Retina (tissue), 1 donor: ENCODE results near the gene MOK.

ENCODE experiments used
- DNase-seq: peaks from one replicate; pipeline ENCODE4 v3.0.0-alpha.2; 2016

The MOK gene

DNA sequence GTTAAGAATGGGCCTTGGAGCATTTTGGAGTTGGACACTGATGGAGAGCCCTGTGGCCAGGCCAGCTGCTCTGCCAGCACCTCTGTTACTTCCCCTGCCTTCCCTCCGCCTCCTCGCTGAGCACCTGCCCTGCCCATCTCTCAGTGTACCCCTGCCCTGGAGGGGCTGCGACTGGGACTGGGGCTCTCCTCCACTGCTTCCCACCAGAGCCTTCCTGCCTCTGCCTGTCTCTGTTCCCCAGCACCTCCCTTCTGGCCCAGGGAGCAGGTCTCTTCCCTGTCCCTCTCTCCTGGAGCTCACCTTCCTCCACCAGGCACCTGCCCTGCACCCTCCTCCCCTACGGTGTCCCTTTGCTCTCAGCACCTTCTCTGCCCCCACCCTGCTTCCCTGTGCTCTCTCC lies 103.2 kb downstream of the MOK start:
- no peak for DNase-seq

DNA sequence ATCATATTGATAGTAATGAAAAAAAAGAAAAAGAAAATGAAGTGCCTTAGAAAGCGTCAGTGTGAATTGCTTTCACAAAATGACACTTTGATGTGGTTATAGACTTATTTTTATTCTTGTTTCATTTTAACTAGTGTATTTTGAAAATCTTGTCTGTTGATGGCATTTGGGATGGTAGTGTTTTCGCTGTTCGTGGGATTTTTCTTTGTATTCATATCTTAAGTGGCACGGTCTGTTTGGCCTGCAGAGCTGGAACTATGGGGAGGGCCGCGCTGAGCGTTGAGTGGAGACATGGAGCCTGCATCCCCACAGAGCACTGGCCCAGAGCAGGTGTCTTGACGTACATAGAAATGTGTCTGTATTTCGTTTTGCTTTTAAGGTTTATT lies 103.6 kb downstream of the MOK start:
- DNase-seq, result no peak

DNA sequence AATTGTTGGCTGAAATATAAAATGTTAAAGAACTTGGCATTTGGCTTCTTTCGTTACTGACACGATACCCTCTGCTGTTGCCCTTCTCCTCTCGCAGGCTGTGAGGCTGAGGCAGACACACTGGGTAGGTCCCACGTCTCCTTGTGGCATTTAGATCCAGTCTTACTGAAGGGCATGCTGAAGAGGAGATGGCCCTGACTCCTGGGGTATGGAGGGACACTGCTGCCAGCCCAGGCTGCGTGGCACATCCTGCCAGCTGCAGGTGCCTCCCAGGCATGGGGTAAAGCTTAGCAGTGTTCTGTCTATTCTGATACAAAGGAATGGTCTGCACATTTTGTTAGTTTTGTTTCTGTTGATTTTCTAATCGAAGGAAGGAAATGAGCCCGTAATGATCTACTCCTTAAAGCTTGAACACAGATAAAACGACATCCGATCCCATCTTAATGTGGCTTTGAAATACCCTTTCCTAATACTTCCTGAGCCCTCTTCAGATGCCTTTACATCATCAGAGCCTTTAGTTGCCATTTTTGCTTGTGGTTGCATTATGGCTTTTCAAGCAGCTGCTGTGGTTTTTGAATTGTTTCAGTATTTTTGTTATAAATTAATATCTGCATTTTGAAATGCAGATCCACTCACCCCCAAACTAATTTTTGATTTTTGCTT lies 104.1 kb downstream of the MOK start:
- no peak for DNase-seq

DNA sequence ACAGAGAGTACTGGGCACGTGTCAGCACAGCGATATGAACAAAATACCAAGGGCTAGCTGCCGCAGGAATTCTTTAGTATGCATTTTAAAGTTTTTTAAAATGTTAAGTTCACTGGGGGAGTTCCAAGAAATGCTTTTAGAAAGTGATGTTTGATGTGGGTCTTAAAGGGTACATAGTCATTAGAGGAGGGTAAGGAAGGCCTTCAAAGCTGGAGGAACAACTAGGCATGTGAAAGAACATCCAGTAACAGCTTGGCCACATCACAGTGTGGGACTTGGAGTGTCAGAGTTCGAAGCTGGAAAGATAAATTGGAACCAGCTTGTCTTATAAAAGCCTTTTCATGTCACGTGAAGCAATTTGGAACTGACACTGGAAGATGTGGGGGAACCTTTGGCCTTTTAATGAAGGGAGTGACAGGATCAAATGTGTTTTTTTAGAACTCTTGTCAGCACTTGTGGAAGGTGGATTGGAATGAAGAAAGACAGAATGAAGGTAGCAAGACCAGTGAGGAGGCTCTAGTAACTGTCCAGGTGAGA lies 107.6 kb downstream of the MOK start:
- no peak for DNase-seq

DNA sequence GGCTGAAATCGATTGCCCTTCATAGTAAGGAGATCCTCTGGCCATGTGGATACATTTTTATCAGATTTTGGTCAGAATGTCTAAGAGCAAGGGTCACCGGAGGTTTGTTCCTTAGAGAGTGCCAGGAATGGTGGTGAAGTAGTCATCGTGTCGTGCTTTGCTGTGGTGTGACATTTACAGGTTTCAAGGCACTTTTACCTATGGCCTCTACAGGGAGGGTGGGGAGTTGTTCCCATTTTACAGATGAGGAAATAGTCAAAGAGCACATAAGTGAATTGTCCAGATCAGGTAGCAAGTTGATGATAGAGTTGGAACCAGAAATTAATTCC lies 108.1 kb downstream of the MOK start:
- no peak for DNase-seq

DNA sequence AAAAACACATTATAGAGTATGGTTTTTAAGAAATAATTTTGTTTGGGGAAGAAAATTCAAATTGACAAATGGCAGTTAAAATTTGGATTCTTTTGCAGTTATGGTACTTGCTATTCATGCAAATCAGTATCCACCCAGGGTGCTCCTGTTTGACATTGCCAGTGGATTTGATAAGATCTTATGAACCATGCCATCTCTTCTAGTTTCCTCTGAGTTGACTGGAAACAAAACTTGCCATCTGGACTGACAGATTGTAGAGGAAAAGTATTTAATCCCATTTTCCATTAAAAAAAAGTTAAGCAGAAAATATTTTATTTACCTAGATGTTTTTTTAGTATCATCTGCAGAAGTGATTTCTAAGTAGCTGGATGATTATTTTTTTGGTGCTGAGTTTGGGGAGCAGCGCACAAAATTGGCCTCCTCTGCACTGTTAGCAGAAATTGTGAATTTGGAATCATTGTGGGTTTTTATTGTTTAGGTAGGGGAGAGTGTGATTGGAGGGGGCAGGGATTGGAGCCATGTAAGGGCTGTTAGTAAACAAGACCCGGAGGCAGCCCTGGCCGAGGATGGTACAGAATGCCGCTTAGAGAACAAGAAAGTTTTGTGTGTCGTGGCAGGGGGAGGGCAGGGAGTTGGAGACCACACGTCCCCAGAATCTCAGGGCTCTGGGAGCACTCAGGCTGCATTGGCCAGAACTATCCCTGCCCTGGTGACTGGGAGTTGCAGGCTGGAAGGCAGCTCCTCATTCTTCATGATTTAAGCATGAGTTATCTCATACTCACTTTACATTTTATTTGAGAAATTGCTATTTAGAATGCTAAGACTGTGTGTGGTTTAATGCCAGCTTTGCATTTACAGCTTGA lies 108.7 kb downstream of the MOK start:
- DNase-seq, result no peak

DNA sequence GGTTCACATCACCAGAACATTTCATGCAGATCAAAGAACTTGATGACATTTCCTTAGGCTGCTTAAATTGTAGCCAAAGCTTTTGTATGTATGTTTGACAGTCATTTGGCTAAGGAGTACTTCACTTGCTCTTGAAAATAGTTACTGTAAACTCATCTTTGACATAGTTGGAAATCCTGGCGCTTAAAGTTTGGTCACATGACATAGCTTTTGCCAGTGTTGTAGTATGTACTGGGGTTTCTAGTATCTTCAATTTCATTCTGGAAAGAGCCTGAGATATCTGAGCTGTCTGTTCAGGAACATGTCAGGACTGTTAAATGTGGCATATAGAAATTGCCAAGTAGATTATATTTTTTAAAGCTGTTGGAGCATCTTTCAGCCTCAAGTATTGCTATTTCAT lies 109.5 kb downstream of the MOK start:
- DNase-seq, result no peak

DNA sequence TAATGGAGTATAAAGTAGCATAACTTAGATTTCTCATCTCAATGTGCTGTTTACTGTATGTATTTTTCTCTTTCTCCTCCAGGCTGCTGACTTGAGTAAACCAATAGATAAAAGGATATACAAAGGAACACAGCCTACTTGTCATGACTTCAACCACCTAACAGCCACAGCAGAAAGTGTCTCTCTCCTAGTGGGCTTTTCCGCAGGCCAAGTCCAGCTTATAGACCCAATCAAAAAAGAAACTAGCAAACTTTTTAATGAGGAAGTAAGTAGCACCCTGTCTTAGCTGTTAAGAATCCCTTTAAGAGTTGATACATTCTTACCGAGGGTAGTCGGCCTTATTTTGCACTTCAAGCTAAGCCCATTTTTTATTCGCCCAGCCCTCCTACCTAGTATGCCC lies 110.1 kb downstream of the MOK start:
- DNase-seq, result no peak

DNA sequence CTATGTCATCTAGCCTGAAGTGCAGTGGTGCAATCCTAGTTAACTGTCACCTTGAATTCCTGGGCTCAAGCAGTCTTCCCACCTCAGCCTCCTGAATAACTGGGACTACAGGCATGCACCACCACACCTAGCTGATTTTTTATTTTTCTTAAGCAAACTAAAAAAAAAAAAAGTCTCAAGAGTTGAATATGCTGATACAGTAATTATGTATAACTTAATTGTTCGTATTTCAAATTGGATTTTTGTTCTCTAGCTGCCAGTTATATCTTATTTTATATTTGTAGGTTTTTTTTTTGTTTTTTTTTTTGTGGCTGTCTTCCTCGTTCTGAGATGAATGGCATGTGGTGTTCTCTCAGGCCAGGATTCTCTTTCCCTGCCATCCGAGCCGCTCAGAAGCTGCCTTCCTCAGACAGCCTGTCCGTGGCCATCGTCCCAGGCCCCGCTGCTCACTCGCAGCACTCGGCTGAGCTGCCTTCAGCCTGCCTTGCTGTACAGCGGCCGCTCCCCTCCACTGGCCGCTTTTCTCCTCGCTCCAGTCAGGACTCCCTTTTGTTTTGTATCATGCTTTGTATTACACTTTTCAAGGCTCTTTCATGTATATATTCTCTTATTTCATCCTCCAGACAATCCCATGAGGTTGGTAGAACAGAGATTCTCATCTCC lies 112.0 kb downstream of the MOK start:
- peak; percentile 47 for DNase-seq

DNA sequence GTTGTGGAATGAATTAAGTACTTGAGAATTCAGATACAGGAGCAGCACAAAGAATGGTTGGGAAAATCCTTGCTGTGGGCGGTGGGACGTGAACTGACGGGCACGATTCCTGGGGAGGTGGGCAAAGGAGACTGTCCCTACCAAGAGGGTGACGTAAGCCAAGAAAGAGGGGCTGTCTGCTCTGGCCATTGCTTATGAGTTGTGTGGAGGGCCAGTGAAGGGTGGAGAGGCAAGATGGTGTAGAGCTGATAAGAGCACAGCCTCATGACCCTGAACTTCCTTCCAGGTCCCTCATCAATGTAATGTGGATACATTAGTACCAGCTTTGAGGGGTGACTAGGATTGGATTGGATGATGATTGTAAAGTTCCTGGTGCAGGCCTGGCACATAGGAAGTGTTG lies 115.1 kb downstream of the MOK start:
- no peak for DNase-seq

DNA sequence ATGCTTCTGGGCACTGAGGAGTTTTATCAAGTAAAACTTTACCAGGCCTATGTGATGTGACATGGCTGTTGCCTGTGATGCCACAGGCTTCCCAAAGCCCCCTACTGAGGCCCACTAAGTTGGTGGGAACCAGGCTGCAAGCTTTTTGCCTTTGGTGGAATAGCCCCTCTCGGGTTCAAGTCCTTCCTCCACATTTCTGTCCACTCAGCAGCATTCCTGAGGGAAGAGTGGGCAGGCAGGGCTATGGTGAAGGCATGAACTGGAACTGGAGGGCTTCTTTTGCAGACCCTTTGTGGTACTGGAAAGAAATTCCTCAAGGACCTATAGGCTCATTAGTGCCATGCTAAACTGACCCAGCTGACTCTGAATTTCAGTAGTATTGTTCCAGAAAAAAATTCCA lies 116.8 kb downstream of the MOK start:
- no peak for DNase-seq

DNA sequence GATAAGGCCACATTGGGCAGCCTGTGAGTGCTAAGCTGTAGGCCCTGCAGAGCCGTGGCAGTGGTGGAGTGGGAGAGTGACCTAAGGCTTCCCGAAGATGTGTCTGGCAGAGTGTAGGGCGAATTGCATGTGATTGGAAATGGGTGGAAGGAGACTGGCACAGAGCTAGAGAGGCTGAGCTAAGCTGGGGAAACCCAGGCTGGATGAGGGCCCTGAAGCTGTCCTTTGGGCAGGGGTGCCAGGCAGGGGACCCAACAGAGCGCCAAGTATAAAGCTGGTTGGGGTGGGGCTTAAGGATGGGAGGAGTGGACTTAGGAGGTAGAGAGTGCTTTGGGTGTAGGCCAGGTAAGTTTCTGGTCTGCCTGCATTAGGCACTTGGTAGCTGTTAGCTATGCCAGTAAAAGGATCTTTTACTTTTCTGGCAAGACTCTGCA lies 117.4 kb downstream of the MOK start:
- DNase-seq, result no peak

DNA sequence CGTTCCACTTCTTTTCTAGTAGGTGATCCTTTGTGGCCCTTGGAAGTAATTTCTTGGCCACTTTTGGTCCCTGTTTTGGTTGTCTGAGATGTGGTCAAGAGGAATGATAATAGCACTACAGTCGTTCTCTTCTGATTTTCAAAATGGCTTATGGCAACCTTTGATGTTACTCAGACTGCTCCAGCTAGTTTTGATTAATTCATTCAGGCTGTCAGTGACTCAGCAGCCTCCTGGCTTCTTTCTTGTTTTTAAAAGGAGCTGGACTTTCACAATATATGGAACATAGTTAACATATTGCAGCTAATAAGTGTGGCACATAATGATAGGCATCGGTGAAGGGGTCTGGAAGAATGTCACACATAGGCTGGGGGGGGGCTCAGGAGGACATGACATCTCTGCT lies 117.9 kb downstream of the MOK start:
- no peak for DNase-seq

DNA sequence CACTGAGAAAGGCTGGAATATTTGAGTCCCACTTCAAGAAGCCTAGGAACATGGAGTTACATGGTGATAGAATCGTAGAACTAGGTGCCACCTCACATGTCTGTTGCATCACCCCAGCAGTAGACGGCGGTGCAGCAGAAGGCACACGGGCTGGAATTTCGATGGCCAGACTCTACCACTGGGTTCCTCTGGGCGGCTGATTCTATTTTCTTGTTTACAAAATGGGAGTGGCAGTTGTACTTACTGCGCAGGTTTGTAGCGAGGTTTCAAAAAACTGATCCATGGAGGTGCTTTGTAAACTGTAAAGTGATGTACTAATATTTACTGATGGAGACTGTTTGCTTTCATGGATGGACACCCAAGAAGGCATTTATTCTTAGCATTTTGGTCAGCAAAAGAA lies 119.6 kb downstream of the MOK start:
- no peak for DNase-seq

DNA sequence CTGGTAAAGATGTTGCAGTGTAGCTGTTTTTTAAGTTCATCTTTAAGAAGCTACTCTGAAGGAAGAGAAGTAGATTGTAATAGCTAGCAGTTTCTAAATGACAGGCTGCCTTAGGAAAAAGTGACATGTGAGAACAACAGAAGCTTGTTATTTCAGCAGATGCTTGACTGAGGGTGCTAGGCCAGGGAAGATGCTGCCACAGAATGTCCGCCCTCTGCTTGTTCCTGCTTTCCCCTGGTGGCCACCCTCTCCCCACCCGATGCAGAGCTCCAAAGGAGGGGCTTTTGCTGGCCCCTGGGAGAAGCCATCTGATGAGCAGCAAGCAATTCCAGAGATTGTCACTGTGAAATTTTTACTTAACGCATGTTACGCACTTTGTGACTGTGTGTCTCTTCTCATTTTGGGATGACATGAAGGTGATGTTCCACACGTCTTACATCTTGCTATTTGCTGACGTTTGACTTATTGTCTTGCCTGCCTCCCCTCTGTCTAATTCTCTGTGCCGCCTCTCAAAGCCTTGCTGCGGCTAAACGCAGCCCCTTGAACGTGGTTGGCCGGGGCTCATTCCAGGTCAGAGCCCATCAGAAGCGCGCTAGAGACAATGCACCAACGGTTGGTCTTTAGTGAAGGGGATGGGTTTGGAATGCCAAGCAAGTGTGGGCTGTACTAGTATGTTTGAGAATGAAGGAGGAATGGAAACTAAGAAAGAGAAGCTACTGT lies 120.5 kb downstream of the MOK start:
- peak; percentile 96 for DNase-seq

DNA sequence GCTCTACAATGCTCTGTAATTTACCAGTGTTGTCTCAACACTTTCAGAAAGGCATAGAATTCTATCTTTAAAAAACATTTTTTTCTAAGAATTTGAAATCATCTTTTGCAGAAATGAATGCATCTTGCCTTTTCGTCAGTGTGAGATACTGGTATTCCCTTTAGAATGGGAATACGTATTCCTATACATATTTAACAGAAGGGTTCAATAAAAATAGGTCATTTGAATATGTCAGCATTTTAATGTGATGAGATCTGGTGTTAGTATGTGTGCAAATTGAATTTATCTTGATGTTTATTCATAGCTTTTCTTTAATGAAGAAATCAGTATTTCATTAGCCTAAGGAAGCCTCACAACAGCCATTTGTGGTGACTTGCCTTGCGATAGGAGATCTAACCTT lies 121.1 kb downstream of the MOK start:
- no peak for DNase-seq

DNA sequence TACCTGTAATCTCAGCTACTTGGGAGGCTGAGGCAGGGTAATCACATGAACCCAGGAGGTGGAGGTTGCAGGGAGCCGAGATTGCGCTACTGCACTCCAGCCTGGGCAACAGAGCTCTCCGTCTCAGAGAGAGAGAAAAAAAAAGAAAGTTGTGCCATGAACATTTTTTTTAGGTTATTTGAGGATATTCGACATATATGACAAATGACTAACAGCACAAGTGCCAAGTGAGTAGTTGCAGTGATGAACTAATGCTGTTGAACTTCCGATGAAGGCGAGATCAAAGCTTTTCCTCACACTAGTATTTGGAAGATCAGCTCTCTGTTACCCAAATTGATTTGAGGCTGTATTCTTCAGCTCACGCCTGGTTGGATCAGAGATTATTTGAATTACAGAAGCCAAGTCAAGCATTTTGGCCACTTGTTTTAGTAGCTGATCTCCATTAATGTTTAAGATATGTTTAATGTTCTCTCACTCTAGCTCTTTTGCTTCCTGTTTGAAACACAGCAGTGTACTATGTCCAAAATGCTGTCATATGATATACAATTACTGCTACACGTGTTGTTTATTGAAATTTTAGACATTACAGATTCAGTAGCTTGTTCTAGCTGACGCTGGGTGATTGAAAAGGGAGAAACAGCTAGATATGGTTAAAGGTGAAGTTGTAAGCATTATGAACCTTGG lies 121.9 kb downstream of the MOK start:
- DNase-seq, result peak; percentile 26

DNA sequence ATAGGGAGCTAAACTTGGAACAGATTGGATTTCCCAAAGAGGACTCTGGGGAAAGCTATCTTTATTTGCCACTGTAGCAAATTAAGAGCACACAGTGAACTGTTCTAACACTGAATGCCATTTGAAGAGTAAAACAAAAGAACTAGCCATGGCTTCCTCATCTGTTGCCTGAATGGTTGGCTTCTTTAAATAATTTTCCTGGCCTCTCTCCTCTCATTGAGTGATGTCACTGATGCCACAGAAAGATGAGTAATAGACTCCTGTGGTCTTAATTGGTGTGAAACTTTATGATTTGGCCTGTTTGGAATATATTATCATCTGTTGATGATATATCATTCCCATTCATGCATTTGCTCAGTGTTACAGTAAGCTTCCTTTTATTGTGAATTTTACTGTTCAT lies 122.8 kb downstream of the MOK start:
- no peak for DNase-seq

DNA sequence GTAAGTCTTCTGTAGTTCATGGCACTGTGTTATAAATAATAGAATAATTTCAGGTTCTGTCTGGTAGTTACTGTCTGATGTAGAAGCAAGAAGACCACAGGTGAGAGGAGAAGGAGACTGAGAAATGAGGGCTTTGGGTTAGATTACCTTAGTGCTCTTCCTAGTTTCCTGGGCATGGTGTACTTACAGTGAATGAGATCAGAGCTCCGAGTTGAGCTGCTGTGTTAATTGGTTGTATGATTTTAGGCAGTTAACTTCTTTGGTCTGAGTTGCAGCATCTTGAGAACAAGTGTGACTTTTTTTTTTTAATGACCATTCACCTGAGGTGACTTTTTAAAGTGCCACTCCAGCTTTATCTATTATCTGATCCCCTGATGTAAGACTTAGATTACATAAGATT lies 123.8 kb downstream of the MOK start:
- DNase-seq, result no peak

DNA sequence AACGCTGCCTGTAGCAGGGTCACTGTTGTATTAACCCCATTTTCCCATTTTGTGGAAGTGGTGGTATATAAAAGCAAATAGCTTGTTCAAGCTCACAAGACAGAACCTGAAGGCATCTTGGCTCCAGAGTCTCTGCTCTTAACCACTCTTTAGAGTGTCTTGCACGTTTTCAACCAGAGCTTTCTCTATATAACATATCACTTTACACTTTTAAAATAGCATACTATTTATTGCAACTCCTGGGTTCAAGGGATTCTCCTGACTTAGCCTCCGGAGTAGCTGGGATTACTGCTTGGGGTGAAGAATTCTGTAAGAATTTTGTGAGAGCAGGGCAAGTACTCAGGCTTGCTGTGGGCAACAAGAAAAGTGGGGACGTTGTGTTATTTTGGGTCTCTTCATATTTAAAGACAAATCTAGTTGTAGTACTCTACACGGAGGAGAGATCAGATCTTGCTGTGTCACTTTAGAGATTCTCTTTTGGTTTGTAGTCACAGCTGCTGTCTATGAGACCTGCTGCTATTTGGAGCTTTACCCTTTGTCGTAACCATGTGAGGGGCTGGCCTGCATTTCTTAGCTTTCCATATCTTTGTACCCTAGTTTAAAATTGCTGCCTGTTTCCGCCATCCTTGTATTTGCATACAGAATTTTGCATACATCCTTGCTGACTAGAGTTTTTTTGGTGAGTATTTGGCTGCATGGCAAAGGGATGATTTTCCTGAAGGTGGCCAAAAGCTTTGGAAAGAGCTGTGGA lies 124.5 kb downstream of the MOK start:
- no peak for DNase-seq
